Eye (tissue), 1 donor: ENCODE results near the gene PLXNA4.
A peak's percentile ranks its signal among the peaks of the same experiment; 100 is the strongest.

Experiments
- DNase-seq: peaks from one replicate; pipeline ENCODE4 v3.0.0-alpha.2; 2015

The PLXNA4 gene

DNA sequence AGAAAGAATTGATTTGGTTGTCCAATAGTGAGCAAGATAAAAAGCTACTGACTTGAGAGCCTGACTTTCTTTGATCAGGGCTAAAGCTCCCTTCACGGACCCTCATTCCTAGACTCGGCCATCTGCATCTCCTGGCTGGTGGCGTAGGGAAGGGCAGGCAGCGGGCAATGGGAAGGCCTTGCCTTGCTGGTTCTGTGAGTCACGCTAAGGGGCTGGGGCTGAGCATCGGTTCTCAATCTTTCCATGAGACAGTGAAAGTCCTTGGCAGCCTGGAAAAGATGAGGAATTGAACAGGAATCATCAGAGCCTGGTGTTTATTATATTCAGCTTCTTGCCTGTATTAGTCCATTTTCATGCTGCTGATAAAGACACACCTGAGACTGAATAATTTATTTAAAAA is 475.3 kb downstream of the PLXNA4 start:
- no peak for DNase-seq

GRCh38 chr7:132100483-132100882 is 475.8 kb downstream of the PLXNA4 start:
- no peak for DNase-seq

GRCh38 chr7:132099163-132099562 is 477.1 kb downstream of the PLXNA4 start:
- DNase-seq, result no peak

DNA sequence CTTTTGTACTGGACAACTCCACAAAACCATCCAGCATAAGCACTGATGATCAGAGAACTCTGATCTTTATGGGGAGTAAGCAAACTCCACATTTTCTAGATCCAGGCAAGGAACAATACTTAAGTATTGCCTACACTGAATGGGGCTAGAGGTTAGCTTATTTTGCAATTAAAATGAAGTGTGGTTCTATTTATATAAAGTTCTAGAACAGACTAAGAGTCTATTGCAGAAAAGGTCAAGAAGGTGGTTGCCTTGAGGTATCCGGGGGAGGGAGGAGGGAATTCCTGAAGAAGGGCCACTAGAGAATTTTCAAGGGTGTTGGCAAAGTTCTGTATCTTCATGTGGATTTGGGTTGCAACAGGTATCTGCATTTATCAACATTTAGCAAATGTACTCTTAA is 477.9 kb downstream of the PLXNA4 start:
- no peak for DNase-seq

- DNase-seq, result no peak
These were observed 478.6 kb downstream of the PLXNA4 start for GRCh38 chr7:132097550-132098134.

DNA sequence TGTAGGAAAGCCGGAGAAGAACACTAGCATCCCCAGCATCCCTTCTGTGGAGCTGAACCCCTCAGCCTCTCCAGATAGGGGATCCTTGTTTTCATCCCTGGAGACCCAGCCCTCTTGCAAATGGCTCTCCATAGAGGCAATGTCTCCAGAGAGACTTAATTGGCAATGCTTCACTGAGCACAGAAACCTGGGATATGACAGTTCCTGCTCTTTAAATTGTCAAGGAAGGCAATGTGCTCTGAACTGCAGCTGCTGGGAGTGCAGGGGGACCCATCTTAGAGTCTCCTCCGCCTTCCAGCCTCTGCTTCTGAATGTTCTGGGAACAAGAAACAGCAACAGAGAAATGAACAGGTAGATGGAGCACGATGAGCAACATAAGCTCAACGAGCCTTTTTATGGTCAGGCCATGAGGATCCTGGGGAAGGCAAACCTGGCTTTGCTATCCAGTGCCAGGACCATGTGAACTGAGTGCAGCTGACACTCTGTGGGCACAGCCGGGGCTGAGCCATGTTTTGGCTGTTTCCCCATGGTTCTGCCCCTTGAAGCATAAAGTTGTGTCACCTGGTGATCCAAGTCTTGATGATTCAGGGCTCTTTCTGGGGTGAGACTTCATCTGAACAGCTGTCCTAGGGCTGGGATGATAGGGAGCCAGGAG is 481.0 kb downstream of the PLXNA4 start:
- peak; percentile 39 for DNase-seq

DNA sequence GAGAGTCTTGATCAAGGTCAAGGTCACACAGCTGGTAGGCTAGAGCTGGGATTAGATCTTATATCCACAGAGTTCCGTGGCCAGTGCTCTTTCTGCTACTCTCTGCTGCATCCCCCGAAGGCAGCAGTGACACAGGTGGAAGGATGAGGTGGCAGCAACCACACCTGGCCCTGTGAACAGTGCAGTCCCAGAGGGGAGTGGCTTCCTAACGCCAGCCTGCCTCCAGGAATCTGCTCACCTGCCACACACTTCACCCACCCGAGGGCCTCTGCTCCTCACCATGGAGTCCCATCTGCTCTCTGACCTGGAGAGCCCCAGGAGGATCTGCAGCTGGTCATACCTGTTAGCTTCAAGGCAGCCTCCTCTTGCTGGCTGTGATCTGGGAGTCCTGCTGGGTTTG is 484.2 kb downstream of the PLXNA4 start:
- DNase-seq, result no peak

GRCh38 chr7:132091706-132092105 is 484.6 kb downstream of the PLXNA4 start:
- no peak for DNase-seq

GRCh38 chr7:132090444-132090843 is 485.8 kb downstream of the PLXNA4 start:
- DNase-seq, result no peak

DNA sequence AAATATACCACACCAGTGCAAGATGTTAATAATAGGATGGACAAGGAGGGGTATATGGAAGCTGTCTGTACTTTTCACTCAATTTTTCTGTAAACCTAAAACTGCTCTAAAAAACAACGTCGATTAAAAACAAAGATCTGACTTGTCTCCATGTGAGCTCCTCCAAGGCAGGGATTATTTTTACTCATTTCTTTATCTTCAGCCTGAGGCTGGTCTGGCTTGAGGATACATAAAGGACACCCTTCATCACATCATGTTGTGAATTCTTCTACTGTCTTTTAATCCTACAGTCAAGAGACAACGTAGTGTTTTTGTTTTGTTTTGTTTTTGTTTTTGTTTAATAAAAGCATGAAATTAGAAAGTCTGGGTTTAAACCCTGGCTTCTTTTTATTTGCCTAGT is 486.9 kb downstream of the PLXNA4 start:
- DNase-seq, result no peak

GRCh38 chr7:132087421-132087820 is 488.8 kb downstream of the PLXNA4 start:
- DNase-seq, result no peak

DNA sequence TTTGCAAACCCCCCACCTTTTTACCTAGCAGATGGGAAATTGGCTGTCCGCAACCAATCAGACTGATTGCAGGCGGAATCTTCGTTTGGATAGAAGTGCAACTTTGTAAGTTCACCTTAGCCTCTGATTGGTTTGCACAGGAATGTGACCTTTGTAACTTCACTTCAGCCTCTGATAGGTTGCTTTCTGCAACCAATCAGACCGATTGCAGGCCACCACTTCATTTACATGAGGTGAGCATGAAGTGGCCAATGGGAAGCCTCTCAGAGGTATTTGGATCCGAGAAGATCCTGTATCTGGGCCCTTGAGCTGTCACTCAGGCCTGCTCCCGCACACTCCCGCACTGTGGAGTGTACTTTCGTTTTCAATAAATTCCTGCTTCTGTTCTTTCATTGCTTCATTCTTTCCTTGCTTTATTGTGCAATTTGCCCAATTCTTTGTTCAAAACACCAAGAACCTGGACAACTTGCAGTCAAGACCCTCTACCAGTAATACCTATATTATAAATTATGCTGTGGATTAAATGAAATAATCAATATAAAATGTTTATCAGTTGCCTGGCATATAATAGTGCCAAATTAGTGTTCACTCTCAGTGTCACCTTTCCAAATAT is 491.4 kb downstream of the PLXNA4 start:
- no peak for DNase-seq

GRCh38 chr7:132083537-132084123 is 492.6 kb downstream of the PLXNA4 start:
- no peak for DNase-seq

DNA sequence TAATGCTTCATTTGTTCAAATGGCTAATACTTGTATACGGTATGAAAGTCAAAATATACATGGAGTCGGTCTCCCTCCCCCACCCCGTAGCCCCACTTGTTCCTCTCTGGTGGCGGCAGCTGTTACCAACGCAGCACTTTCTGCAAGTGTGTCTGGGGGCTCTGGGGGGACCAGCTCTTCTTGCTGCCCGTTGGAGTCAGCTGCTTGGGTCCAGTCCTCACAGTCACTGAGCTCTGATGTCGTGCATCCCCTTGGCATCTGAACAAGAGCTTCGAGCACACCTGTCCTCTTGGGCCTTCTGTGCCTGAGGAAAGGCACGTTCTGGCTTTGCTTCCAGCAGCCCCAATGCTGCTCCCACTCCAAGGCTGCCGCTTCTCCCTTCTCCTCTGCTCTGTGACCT is 493.1 kb downstream of the PLXNA4 start:
- no peak for DNase-seq

DNA sequence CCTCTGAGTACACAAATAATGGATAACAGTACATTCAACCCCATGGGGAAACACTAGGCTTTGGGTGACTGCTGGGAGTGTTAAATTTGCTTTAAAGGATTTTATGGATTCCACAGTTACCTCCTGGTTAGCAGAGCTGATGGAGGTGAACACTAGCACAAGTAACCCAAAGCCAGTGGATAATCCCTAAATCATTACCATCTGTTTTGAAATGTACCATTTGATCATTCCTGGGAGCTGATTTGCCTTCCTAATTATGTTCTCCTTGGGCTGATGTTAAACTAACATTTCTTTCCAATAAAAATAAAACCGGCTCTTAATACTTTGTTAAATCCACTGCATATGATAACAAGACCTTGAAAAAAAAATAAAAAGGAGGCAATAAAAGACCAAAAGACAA is 493.9 kb downstream of the PLXNA4 start:
- DNase-seq, result no peak

DNA sequence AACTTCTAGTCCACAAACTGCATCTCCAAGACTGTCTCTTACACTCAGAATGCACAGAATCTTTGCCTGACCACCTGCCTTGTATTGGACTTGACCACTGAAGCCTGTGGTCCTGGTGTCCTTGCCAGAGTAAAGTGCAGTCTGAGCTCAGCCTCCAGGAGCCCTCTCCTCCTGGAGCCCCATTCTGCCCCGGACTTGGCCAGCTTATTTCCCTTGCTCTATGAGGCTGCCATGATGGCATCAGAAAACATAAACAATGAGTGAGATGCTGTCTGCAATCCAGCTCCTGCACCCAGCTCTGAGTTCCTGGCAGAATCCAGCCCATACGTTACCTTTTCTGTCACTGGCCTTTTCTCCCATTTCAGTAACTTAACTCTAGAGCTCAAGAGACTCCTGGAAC is 494.6 kb downstream of the PLXNA4 start:
- no peak for DNase-seq

- no peak for DNase-seq
These were observed 495.2 kb downstream of the PLXNA4 start for GRCh38 chr7:132080967-132081668.

GRCh38 chr7:132080467-132080866 is 495.8 kb downstream of the PLXNA4 start:
- no peak for DNase-seq

- DNase-seq, result no peak
These were observed 497.2 kb downstream of the PLXNA4 start for GRCh38 chr7:132078891-132079735.

DNA sequence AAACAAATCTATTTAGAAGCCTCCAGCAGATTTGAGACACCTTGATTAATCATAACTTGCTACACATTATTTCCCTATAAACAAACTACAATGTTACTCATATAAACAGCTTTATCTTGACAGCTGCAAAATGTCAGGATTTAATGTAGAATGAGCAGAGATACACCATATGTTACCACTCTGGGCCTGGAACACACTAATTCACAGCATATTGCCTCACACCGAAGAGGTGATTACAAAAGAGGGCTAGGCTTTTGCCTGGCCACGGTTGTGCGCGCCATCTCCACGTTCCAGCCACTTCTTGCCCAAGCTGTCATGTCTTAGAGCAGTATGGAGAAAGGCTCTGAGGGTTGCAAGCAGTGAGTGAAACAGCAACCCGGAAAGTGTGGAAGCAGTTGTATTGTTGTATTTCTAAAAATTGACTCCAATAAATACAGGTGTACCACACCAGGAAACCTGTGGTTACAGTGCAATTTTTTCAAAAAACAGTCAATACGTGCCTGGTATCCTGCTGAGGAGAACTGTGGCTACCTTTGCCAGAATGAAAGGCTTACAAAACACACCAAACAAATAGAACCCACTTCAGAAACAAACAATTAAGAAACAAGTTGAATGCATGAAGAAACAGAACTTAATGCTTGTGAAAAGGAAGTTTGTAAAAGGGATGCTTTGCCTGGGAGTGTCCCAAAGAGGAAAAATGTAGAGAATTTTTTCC is 498.1 kb downstream of the PLXNA4 start:
- no peak for DNase-seq

DNA sequence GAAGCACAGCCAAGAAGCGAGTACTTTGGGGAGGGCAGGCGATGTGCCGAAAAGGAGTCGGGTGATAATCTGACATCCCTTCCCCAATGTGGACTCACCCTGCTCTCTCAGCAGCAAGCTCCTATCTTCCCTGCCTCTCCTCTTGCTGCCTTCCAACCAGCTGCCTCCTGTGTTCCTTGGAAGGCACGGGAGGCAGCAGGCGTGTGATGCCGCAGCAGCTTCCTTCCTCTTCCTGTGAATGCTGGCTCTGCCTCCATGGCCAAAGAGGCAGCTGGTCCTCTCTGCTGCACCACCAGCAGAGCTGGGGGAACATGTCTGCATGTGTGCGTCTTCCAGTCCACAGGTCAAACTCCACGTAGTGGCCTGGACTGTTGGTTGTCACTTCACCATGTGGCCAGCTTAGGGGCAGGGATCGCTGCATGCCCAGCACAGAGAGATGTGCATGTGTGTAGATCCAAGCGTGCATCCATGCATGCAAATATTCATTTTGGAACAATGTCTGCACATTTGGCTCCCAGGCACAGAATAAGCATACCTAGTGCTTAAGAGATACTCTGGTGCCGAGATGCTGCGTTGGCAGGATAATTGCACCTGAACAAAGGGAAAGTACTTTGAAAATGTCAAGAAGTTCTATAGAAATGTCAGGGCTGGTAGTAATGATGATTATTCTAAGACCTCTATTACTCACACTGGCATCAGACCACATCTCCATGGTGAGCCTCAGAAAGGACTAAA is 499.8 kb downstream of the PLXNA4 start:
- DNase-seq, result no peak
